GM23338 (cell line): ENCODE results near the gene TBX10. TPM values are rescaled to one million over a fixed set of nuclear protein-coding genes. Genes with fewer than 3 reads are reported as not detected.
"Not testable (repeated sequence)": the region's sequence is repeated elsewhere in the genome, so short reads cannot be mapped to it uniquely, and the experiment has no call there.

ENCODE experiments used
- ATAC-seq: fragments of 200-7000 bp; cut with Tn5 transposase; 3 replicates; pipeline ENCODE4 v1.9.1; 2020
- DNase-seq: peaks from one replicate; pipeline ENCODE4 v3.0.0-alpha.2; 2015; ENCODE audit warnings: low spot score
- H2AFZ ChIP-seq: fragments of 200-600 bp; sonication (generic); 2 replicates; pipeline ENCODE4 v1.8.0; 2016; ENCODE audit warnings: antibody characterized with exemption, mild to moderate bottlenecking, moderate library complexity
- H3F3A ChIP-seq: fragments of 200-600 bp; sonication (generic); replicated peaks from 2 replicates; pipeline ENCODE4 v1.8.0; 2017; ENCODE audit warnings: antibody characterized with exemption, mixed run types, low read depth
- H3K27ac ChIP-seq: fragments of 200-600 bp; sonication (generic); 2 replicates; pipeline ENCODE4 v1.6.1; 2016; ENCODE audit warnings: low read depth
- H3K27me3 ChIP-seq: fragments of 200-600 bp; sonication (generic); 2 replicates; pipeline ENCODE4 v1.8.0; 2016; ENCODE audit warnings: mild to moderate bottlenecking, mixed run types, moderate library complexity; ENCODE audit not compliant: insufficient read depth
- H3K36me3 ChIP-seq: fragments of 200-600 bp; sonication (generic); 2 replicates; pipeline ENCODE4 v1.8.0; 2016; ENCODE audit warnings: mild to moderate bottlenecking; ENCODE audit not compliant: insufficient read depth
- H3K4me1 ChIP-seq: fragments of 200-600 bp; sonication (generic); 2 replicates; pipeline ENCODE4 v1.8.0; 2016; ENCODE audit warnings: mild to moderate bottlenecking, moderate library complexity; ENCODE audit not compliant: insufficient read depth
- H3K4me2 ChIP-seq: fragments of 200-600 bp; sonication (generic); 2 replicates; pipeline ENCODE4 v1.7.1; 2017; ENCODE audit warnings: mixed run types
- H3K4me3 ChIP-seq: fragments of 200-600 bp; sonication (generic); 2 replicates; pipeline ENCODE4 v1.6.1; 2016; ENCODE audit warnings: mixed run types
- H3K79me2 ChIP-seq: fragments of 200-600 bp; sonication (generic); replicated peaks from 2 replicates; pipeline ENCODE4 v1.8.0; 2017; ENCODE audit warnings: mild to moderate bottlenecking; ENCODE audit not compliant: insufficient read depth
- H3K9me2 ChIP-seq: fragments of 200-600 bp; sonication (generic); 2 replicates; pipeline ENCODE4 v1.8.0; 2017; ENCODE audit not compliant: insufficient read depth
- H4K20me1 ChIP-seq: fragments of 200-600 bp; sonication (generic); replicated peaks from 2 replicates; pipeline ENCODE4 v1.8.0; 2017; ENCODE audit warnings: mild to moderate bottlenecking; ENCODE audit not compliant: insufficient read depth
- H3K27ac Mint-ChIP-seq: 2 replicates; pipeline ENCODE4 v1.8.0; 2020; ENCODE audit warnings: inconsistent platforms, mild to moderate bottlenecking, moderate library complexity, mixed read lengths
- H3K27me3 Mint-ChIP-seq: 3 replicates; pipeline ENCODE4 v1.8.0; 2022; ENCODE audit warnings: low read depth, mild to moderate bottlenecking, moderate library complexity, mixed read lengths, inconsistent platforms; ENCODE audit not compliant: insufficient read depth, poor library complexity
- H3K36me3 Mint-ChIP-seq: 3 replicates; pipeline ENCODE4 v1.8.0; 2021; ENCODE audit warnings: low read depth, mild to moderate bottlenecking, inconsistent platforms, moderate library complexity, mixed read lengths
- H3K4me1 Mint-ChIP-seq: 3 replicates; pipeline ENCODE4 v1.8.0; 2020; ENCODE audit warnings: mild to moderate bottlenecking, inconsistent platforms, mixed read lengths
- H3K4me3 Mint-ChIP-seq: 3 replicates; pipeline ENCODE4 v1.8.0; 2021; ENCODE audit warnings: moderate library complexity, mild to moderate bottlenecking, inconsistent platforms, mixed read lengths
- H3K9me3 Mint-ChIP-seq: 3 replicates; pipeline ENCODE4 v1.8.0; 2020; ENCODE audit warnings: moderate library complexity, mild to moderate bottlenecking, inconsistent platforms, mixed read lengths
- REST ChIP-seq: IDR thresholded peaks from one replicate; pipeline ENCODE4 v1.6.1; 2018; ENCODE audit warnings: antibody characterized with exemption; ENCODE audit not compliant: unreplicated experiment
- STAT1 ChIP-seq: IDR thresholded peaks from one replicate; pipeline ENCODE4 v1.6.1; 2016; ENCODE audit warnings: antibody characterized with exemption; ENCODE audit not compliant: unreplicated experiment
- ZNF331 ChIP-seq: fragments of 250-450 bp; sonication (Bioruptor Pico); IDR thresholded peaks from 2 replicates; pipeline ENCODE4 v1.5.0; 2020; ENCODE audit warnings: low read depth, mild to moderate bottlenecking, moderate library complexity
- polyA plus RNA-seq: library from polyadenylated mRNA; unstranded; fragments of >200 nt; fragmentation: Nextera tagmentation; extraction: Ambion mirVana; gene quantifications from 2 replicates; pipeline ENCODE4 v1.2.1, GENCODE V29; 2016
- total RNA-seq: library from RNA; depleted of rRNA; stranded (reverse); fragments of >200 nt; shearing (Covaris generic); gene quantifications from 2 replicates; pipeline ENCODE4 v1.2.3, GENCODE V29; 2014
- TF ChIP-seq, protein P1 (sequence below): fragments of 250-450 bp; sonication (Bioruptor Pico); IDR thresholded peaks from 2 replicates; pipeline ENCODE4 v1.5.0; 2020; ENCODE audit warnings: mild to moderate bottlenecking, moderate library complexity
- TF ChIP-seq, protein P2 (sequence below), 2 experiments: fragments of 200-600 bp in 1 of 2; sonication (generic) in 1 of 2; conservative IDR thresholded peaks; 2 replicates each; pipeline versions ENCODE4 v1.5.1 to v1.6.1; 2016 to 2017; ENCODE audit warnings: antibody characterized with exemption in 2 of 2, low read depth in 2 of 2, mild to moderate bottlenecking in 2 of 2, moderate library complexity in 1 of 2

TBX10 gene
- total and polyA plus RNA-seq, 2 experiments from 2014 or later = 0.10 TPM; not detected in 1

DNA sequence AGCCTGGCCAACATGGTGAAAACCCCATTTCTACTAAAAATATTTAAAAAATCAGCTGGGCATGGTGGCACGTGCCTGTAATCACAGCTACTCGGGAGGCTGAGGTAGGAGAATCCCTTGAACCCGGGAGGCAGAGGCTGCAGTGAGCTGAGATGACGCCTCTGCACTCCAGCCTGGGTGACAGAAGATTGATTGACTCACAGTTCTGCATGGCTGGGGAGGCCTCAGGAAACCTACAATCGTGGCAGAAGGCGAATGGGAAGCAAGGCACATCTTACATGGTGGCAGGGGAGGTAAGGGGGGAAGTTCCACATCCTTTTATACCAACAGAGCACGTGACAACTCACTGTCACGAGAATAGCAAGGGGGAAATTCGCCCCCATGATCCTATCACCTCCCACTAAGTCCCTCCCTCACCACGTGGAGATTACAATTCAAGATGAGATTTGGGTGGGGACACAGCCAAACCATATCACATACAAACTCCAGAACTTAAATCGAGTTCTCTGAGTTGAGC, 50.6 kb downstream of the TBX10 start:
- H3K4me1 Mint-ChIP-seq = peaks cover 28% of the 10 kb centered on the region
- peaks cover 11% of the 10 kb centered on the region; the same call in 1 of the 2 replicates for H3K36me3 ChIP-seq
- not testable (repeated sequence) for H3K4me2 ChIP-seq, DNase-seq, H3K4me3 ChIP-seq, ATAC-seq, H3K4me3 Mint-ChIP-seq, H2AFZ ChIP-seq, H3K27ac Mint-ChIP-seq, H3K27me3 ChIP-seq, H3K9me2 ChIP-seq, H3K9me3 Mint-ChIP-seq
- H3F3A ChIP-seq = peaks cover 23% of the 10 kb centered on the region
- H3K27me3 Mint-ChIP-seq = peaks cover 29% of the 10 kb centered on the region
- H3K4me1 ChIP-seq = peaks cover 13% of the 10 kb centered on the region
- peaks cover 50% of the 10 kb centered on the region for H3K36me3 Mint-ChIP-seq
- H3K27ac ChIP-seq = peak overlapping the region; percentile 66; the same call in 1 of the 2 replicates
- H3K79me2 ChIP-seq = peaks cover 18% of the 10 kb centered on the region
- peaks cover 17% of the 10 kb centered on the region; the same call in 1 of the 2 replicates for H4K20me1 ChIP-seq

DNA sequence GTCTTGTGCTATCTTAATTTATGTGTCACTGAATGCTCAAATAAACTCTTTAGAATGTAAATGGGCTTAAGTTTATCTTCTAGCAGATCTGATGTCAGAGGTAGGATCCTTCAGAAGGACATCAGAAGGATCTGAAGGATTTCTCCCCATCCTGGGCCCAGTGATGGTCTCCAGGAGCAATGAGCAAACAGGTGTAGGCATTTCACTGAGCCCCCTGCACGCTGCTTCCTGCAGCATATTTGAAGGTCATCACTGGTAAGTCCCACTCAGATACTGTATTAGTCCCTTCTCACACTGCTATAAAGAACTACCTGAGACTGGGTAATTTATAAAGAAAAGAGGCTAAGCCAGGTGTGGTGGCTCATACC, 51.4 kb downstream of the TBX10 start:
- DNase-seq (no peak), ATAC-seq (no peak)
- Histone ChIP-seq H3K4me3 (no peak overlapping the region), H3K9me2 (no peaks in the 10 kb centered on the region), H2AFZ (no peak overlapping the region), H3K4me2 (no peak overlapping the region), H3K27ac (peak overlapping the region; percentile 50), H3K27me3 (no peaks in the 10 kb centered on the region), H3K36me3 (peaks cover 11% of the 10 kb centered on the region; the same call in 1 of the 2 replicates), H4K20me1 (peaks cover 17% of the 10 kb centered on the region; the same call in 1 of the 2 replicates), H3K4me1 (peaks cover 12% of the 10 kb centered on the region), H3F3A (peaks cover 23% of the 10 kb centered on the region), H3K79me2 (peaks cover 22% of the 10 kb centered on the region)
- Mint-ChIP-seq H3K9me3 (peaks cover 2% of the 10 kb centered on the region; the same call in 2 of the 3 replicates), H3K27ac (no peak overlapping the region), H3K4me3 (no peak overlapping the region), H3K27me3 (peaks cover 26% of the 10 kb centered on the region), H3K36me3 (peaks cover 50% of the 10 kb centered on the region), H3K4me1 (peaks cover 26% of the 10 kb centered on the region)
- TF ChIP-seq, protein P1, sequence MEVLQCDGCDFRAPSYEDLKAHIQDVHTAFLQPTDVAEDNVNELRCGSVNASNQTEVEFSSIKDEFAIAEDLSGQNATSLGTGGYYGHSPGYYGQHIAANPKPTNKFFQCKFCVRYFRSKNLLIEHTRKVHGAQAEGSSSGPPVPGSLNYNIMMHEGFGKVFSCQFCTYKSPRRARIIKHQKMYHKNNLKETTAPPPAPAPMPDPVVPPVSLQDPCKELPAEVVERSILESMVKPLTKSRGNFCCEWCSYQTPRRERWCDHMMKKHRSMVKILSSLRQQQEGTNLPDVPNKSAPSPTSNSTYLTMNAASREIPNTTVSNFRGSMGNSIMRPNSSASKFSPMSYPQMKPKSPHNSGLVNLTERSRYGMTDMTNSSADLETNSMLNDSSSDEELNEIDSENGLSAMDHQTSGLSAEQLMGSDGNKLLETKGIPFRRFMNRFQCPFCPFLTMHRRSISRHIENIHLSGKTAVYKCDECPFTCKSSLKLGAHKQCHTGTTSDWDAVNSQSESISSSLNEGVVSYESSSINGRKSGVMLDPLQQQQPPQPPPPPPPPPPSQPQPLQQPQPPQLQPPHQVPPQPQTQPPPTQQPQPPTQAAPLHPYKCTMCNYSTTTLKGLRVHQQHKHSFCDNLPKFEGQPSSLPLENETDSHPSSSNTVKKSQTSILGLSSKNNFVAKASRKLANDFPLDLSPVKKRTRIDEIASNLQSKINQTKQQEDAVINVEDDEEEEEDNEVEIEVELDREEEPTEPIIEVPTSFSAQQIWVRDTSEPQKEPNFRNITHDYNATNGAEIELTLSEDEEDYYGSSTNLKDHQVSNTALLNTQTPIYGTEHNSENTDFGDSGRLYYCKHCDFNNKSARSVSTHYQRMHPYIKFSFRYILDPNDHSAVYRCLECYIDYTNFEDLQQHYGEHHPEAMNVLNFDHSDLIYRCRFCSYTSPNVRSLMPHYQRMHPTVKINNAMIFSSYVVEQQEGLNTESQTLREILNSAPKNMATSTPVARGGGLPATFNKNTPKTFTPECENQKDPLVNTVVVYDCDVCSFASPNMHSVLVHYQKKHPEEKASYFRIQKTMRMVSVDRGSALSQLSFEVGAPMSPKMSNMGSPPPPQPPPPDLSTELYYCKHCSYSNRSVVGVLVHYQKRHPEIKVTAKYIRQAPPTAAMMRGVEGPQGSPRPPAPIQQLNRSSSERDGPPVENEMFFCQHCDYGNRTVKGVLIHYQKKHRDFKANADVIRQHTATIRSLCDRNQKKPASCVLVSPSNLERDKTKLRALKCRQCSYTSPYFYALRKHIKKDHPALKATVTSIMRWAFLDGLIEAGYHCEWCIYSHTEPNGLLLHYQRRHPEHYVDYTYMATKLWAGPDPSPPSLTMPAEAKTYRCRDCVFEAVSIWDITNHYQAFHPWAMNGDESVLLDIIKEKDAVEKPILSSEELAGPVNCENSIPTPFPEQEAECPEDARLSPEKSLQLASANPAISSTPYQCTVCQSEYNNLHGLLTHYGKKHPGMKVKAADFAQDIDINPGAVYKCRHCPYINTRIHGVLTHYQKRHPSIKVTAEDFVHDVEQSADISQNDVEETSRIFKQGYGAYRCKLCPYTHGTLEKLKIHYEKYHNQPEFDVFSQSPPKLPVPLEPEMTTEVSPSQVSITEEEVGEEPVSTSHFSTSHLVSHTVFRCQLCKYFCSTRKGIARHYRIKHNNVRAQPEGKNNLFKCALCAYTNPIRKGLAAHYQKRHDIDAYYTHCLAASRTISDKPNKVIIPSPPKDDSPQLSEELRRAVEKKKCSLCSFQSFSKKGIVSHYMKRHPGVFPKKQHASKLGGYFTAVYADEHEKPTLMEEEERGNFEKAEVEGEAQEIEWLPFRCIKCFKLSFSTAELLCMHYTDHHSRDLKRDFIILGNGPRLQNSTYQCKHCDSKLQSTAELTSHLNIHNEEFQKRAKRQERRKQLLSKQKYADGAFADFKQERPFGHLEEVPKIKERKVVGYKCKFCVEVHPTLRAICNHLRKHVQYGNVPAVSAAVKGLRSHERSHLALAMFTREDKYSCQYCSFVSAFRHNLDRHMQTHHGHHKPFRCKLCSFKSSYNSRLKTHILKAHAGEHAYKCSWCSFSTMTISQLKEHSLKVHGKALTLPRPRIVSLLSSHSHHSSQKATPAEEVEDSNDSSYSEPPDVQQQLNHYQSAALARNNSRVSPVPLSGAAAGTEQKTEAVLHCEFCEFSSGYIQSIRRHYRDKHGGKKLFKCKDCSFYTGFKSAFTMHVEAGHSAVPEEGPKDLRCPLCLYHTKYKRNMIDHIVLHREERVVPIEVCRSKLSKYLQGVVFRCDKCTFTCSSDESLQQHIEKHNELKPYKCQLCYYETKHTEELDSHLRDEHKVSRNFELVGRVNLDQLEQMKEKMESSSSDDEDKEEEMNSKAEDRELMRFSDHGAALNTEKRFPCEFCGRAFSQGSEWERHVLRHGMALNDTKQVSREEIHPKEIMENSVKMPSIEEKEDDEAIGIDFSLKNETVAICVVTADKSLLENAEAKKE (CRISPR knock-in tag) = no peak
- no peak for TF ChIP-seq ZNF331
- TF ChIP-seq REST = no peak
- TF ChIP-seq STAT1 = no peak
- TF ChIP-seq, protein P2, sequence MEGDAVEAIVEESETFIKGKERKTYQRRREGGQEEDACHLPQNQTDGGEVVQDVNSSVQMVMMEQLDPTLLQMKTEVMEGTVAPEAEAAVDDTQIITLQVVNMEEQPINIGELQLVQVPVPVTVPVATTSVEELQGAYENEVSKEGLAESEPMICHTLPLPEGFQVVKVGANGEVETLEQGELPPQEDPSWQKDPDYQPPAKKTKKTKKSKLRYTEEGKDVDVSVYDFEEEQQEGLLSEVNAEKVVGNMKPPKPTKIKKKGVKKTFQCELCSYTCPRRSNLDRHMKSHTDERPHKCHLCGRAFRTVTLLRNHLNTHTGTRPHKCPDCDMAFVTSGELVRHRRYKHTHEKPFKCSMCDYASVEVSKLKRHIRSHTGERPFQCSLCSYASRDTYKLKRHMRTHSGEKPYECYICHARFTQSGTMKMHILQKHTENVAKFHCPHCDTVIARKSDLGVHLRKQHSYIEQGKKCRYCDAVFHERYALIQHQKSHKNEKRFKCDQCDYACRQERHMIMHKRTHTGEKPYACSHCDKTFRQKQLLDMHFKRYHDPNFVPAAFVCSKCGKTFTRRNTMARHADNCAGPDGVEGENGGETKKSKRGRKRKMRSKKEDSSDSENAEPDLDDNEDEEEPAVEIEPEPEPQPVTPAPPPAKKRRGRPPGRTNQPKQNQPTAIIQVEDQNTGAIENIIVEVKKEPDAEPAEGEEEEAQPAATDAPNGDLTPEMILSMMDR (conservative IDR thresholded peaks at IDR 0.05; ENCODE audit: low read depth in 2 of 2) = no peak
